Cardiac muscle cell (in vitro differentiated cells and primary cell): ENCODE measurements around the gene TSPAN4. TPM values are rescaled to one million over a fixed set of nuclear protein-coding genes. Genes with fewer than 3 reads are reported as not detected.

ENCODE experiments used
- DNase-seq, 2 donors: peaks; one replicate each; pipeline versions ENCODE4 v3.0.0 to v3.0.0-alpha.2; 2010 to 2017; ENCODE audit warnings: low read depth in 1 of 2, low spot score in 1 of 2
- H3K27ac ChIP-seq: fragments of 200-600 bp; sonication (generic); 2 replicates; pipeline ENCODE4 v1.5.1; 2016
- H3K27me3 ChIP-seq: fragments of 200-600 bp; sonication (generic); 2 replicates; pipeline ENCODE4 v1.6.0; 2016; ENCODE audit warnings: control low read depth
- H3K36me3 ChIP-seq: fragments of 200-600 bp; sonication (generic); 2 replicates; pipeline ENCODE4 v1.5.1; 2016; ENCODE audit warnings: control low read depth
- H3K4me1 ChIP-seq: fragments of 200-600 bp; sonication (generic); 2 replicates; pipeline ENCODE4 v1.8.1; 2017; ENCODE audit warnings: low read depth, mild to moderate bottlenecking, mixed run types
- H3K4me3 ChIP-seq: fragments of 200-600 bp; sonication (generic); 2 replicates; pipeline ENCODE4 v1.5.1; 2016; ENCODE audit warnings: mild to moderate bottlenecking
- H3K9me3 ChIP-seq: fragments of 200-600 bp; sonication (generic); 2 replicates; pipeline ENCODE4 v1.5.1; 2017; ENCODE audit warnings: low read depth, mild to moderate bottlenecking, control low read depth
- polyA plus RNA-seq: library from polyadenylated mRNA; unstranded; fragments of >200 nt; fragmentation: Nextera tagmentation; extraction: Ambion mirVana; gene quantifications from 2 replicates; pipeline ENCODE4 v1.2.1, GENCODE V29; 2016
- total RNA-seq: library from RNA; depleted of rRNA; stranded (reverse); fragments of >200 nt; gene quantifications from 2 replicates; pipeline ENCODE4 v1.2.3, GENCODE V29; 2016
- TF ChIP-seq, protein P1 (sequence below): IDR thresholded peaks from 2 replicates; pipeline ENCODE4 v1.5.1; 2012; ENCODE audit warnings: low read depth, mild to moderate bottlenecking, low read length

The TSPAN4 gene
- total and polyA plus RNA-seq, 2 experiments from 2014 or later = 85.3 to 125 TPM

GRCh38 chr11:860234-861104, 17.8 kb downstream of the TSPAN4 start:
- Histone ChIP-seq H3K27ac (peak overlapping the region; percentile 17), H3K9me3 (no peaks in the 10 kb centered on the region), H3K36me3 (no peaks in the 10 kb centered on the region), H3K4me3 (no peak overlapping the region), H3K27me3 (no peaks in the 10 kb centered on the region), H3K4me1 (peaks cover 6% of the 10 kb centered on the region)
- no peak for DNase-seq
- TF ChIP-seq, protein P1, sequence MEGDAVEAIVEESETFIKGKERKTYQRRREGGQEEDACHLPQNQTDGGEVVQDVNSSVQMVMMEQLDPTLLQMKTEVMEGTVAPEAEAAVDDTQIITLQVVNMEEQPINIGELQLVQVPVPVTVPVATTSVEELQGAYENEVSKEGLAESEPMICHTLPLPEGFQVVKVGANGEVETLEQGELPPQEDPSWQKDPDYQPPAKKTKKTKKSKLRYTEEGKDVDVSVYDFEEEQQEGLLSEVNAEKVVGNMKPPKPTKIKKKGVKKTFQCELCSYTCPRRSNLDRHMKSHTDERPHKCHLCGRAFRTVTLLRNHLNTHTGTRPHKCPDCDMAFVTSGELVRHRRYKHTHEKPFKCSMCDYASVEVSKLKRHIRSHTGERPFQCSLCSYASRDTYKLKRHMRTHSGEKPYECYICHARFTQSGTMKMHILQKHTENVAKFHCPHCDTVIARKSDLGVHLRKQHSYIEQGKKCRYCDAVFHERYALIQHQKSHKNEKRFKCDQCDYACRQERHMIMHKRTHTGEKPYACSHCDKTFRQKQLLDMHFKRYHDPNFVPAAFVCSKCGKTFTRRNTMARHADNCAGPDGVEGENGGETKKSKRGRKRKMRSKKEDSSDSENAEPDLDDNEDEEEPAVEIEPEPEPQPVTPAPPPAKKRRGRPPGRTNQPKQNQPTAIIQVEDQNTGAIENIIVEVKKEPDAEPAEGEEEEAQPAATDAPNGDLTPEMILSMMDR = no peak

DNA sequence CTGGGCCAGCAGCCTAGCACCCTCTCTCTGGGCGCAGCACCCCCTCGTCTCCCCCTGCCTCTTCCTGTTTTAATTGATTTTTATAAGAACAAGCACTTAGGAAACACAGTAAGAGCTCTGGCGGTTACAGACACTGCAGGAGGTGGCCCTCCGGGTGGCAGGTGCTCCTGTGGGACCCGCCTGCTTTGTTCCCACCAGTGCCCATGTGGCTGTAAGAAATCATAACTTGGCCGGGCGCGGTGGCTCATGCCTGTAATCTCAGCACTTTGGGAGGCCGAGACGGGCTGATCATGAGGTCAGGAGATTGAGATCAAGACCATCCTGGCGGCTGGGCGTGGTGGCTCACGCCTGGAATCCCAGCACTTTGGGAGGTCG, 18.4 kb downstream of the TSPAN4 start:
- H3K4me3 ChIP-seq = no peak overlapping the region
- TF ChIP-seq, protein P1 = no peak
- peaks cover 6% of the 10 kb centered on the region for H3K4me1 ChIP-seq

DNA sequence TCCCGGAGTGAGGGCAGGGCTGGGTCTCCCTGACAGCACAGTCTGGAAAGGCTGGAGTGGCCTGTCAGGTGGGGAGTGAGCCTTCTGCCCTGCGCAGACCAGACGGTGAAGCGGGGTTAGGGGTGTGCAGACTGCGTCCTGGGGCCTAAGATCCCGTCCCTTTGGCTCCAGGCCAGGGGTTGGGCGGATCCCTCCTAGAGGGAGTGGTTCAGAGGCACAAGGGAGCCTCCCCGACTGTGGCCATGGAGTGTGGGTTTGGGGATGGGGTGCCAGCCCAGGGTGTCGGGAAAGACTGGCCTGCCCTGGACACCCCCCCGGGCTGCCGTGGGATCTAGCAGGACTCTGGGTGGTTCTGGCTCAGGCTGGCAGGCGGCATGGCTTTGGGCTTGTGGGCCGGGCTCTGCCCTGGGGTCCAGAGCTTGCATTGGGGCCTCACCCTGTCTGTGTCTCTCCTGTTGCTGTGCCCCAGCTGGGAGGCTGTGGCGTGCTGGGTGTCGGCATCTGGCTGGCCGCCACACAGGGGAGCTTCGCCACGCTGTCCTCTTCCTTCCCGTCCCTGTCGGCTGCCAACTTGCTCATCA, 19.5 kb downstream of the TSPAN4 start:
- H3K4me3 ChIP-seq = no peak overlapping the region
- DNase-seq = no peak
- H3K9me3 ChIP-seq = no peaks in the 10 kb centered on the region
- TF ChIP-seq, protein P1 = no peak
- no peak overlapping the region for H3K27ac ChIP-seq
- H3K27me3 ChIP-seq = no peaks in the 10 kb centered on the region
- peaks cover 6% of the 10 kb centered on the region for H3K4me1 ChIP-seq
- peaks cover 3% of the 10 kb centered on the region for H3K36me3 ChIP-seq

More for the DNA sequence above, 18.4 kb downstream of the TSPAN4 start:
- H3K9me3 ChIP-seq = no peaks in the 10 kb centered on the region
- H3K36me3 ChIP-seq = no peaks in the 10 kb centered on the region
- no peak overlapping the region for H3K27ac ChIP-seq
- no peak for DNase-seq
- H3K27me3 ChIP-seq = no peaks in the 10 kb centered on the region

DNA sequence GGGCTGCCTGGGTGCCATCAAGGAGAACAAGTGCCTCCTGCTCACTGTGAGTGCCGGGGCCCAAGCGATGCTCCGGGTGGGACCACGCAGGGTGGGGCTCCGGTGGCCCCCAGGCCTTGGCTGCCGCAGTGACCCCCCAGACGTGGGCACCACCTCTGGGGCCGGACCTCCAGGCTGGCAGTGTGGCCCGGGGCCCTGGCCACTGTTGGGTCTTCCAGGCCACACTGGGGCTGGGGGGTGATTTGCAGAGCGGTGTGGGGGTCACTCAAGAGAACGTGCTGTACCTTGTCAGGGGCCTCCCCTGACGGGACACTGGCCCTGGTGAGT, 20.0 kb downstream of the TSPAN4 start:
- H3K4me3 ChIP-seq = no peak overlapping the region
- no peaks in the 10 kb centered on the region for H3K9me3 ChIP-seq
- TF ChIP-seq, protein P1 = no peak
- DNase-seq = no peak
- H3K36me3 ChIP-seq = peaks cover 3% of the 10 kb centered on the region
- no peaks in the 10 kb centered on the region for H3K27me3 ChIP-seq
- peak overlapping the region; percentile 39 for H3K27ac ChIP-seq
- peaks cover 6% of the 10 kb centered on the region for H3K4me1 ChIP-seq

GRCh38 chr11:863023-863909, 20.6 kb downstream of the TSPAN4 start:
- peaks cover 6% of the 10 kb centered on the region for H3K4me1 ChIP-seq
- H3K9me3 ChIP-seq = no peaks in the 10 kb centered on the region
- no peak for DNase-seq
- H3K27me3 ChIP-seq = no peaks in the 10 kb centered on the region
- peak overlapping the region; percentile 39 for H3K27ac ChIP-seq
- TF ChIP-seq, protein P1 = no peak
- peaks cover 3% of the 10 kb centered on the region for H3K36me3 ChIP-seq
- H3K4me3 ChIP-seq = no peak overlapping the region
